Gastroesophageal sphincter (tissue), 3 donors: ENCODE results near the gene TMEM235.

Experiments used
- CTCF ChIP-seq, 4 experiments: fragments of 200-600 bp in 2 of 4; fragments of 450-650 bp in 2 of 4; sonication (generic) in 1 of 4; IDR thresholded peaks; one replicate each; pipeline ENCODE4 v1.5.1; 2017 to 2019; ENCODE audit warnings: antibody characterized with exemption in 4 of 4, mild to moderate bottlenecking in 2 of 4, moderate library complexity in 2 of 4
- POLR2A ChIP-seq, 2 donors: fragments of 450-650 bp; IDR thresholded peaks; one replicate each; pipeline ENCODE4 v1.6.1; 2017; ENCODE audit warnings: antibody characterized with exemption in 2 of 2, mild to moderate bottlenecking in 2 of 2, moderate library complexity in 1 of 2

- TF ChIP-seq CTCF (IDR thresholded peaks at IDR 0.05) (no peak), POLR2A (IDR thresholded peaks at IDR 0.05) (no peak)
These were observed 31.8 kb downstream of the TMEM235 start for GRCh38 chr17:78263063-78263735.
